GM12872 (cell line): ENCODE measurements around the gene GSG1L.

Experiments used
- TF ChIP-seq, protein P1 (sequence below): IDR thresholded peaks from 3 replicates; pipeline ENCODE4 v1.5.1; 2011; ENCODE audit warnings: low read depth, mild to moderate bottlenecking, low read length, moderate library complexity; ENCODE audit not compliant: insufficient read depth

The GSG1L gene

DNA sequence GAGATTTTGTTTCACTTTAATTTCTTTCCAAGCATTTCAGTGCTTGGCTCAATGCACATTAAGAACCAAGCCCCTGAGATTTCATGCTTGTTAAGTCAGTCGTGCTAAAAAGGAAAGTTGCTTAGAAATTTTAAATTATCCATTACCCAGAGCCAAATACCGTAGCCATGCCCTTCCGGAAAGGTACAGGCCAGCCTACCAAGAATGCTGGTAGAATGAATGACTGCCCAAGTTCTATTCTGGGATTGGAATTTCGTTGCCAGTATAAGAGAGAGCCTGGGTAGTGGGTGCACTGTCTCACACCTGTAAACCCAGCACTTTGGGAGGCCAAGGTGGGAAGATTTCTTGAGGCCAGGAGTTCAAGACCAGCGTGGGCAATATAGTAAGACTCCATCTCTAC, 319.6 kb downstream of the GSG1L start:
- TF ChIP-seq, protein P1, sequence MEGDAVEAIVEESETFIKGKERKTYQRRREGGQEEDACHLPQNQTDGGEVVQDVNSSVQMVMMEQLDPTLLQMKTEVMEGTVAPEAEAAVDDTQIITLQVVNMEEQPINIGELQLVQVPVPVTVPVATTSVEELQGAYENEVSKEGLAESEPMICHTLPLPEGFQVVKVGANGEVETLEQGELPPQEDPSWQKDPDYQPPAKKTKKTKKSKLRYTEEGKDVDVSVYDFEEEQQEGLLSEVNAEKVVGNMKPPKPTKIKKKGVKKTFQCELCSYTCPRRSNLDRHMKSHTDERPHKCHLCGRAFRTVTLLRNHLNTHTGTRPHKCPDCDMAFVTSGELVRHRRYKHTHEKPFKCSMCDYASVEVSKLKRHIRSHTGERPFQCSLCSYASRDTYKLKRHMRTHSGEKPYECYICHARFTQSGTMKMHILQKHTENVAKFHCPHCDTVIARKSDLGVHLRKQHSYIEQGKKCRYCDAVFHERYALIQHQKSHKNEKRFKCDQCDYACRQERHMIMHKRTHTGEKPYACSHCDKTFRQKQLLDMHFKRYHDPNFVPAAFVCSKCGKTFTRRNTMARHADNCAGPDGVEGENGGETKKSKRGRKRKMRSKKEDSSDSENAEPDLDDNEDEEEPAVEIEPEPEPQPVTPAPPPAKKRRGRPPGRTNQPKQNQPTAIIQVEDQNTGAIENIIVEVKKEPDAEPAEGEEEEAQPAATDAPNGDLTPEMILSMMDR: no peak

DNA sequence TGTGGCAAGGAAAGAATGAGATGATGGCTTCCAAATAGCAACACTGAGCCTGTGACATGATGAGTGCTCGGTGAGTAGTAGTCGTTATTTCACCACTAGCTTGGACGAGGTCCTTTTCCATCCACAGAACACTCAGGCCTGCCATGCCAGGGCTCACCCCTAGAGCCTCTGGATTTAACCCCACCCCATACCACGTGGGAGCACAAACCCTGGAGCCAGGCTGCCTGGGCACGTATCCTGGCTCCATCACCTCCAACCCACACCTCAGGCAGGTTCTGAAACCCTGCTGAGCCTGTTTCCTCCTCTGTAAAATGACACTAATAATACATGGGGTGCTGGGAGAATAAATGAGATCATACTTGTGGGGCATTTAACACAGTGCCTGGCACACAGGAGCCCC, 321.2 kb downstream of the GSG1L start:
- TF ChIP-seq, protein P1: no peak

DNA sequence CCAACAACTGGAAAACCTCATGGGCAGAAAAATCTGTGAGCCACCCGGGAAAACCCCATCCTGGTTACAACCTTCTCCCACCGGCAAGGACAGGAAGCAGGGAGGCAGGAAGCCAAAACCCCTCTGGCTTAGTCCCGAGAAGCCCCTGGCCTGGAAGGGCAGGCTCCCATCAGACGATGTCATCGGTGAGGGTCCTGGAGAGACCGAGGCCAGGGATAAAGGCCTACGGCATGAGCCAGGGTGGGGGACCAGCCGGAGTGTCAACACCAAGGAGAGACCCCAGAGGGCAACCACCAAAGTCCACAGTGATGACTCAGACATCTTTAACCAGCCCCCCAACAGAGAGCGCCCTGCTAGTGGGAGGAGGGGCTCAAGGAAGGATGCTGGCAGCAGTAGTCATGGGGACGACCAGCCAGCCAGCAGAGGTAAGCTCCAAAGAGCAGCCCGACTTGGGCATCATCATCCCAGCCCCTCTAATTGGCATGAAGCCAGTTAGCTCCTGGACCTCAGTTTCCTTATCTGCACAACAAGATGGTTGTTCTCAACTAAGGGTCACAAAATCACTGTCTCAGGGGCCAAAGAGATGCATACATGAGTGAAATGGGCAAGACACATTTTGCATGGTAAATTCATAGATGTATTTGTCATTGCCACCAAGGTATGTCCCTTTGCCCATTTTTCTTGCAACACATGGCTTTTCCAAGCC, 322.9 kb downstream of the GSG1L start:
- TF ChIP-seq, protein P1: no peak

DNA sequence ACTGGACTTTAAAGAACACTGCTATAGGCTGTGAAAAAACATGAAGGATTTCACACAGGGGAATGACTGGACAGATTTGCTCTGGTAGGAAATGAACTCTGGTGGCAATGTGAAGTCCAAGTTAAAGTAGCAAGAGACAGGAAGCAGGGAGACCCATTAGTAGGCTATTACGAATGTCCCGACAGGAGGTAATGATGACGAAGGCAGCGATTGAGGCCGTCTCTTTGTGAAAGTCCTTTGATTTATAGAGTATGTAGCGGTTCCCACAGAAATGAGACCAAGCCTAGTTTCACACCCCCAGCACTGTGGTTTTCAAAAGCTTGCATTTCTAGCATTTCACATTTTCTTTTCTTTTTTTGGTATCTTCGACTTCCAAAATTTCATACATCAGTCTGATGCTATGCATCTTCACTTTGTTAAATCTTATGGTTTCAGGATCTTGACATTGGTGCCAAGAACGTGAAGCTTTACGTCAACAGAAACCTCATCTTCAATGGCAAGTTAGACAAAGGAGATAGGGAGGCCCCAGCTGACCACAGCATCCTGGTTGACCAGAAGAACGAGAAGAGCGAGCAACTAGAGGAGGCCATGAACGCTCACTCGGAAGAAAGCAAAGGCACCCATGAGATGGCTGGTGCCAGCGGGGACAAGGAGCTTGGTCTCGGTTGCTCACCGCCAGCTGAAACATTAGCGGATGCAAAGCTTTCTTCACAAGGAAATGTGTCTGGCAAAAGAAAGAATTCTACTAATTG, 323.7 kb downstream of the GSG1L start:
- TF ChIP-seq, protein P1: no peak

DNA sequence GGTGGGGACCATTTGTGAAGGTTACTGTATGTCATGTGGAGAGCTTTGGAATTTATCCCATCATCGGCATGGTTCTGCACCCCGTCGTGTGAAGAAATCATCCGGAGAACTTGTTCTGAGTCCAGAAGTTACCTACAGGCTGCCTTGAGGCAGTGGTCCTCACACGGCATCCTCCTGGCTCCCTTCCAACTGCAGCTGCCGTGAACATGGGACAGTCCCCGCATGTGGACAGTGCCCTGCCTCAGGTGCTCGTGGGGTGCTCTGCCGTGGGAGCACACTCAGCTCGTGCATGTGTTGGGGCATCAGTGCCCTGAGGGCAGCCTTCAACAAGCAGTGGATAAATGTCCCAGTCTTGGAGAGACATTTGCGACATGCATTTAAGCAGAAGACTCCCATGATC, 324.9 kb downstream of the GSG1L start:
- TF ChIP-seq, protein P1: no peak
